Hepatocyte (in vitro differentiated cells): ENCODE measurements around the gene TTLL4. TPM values are rescaled to one million over a fixed set of nuclear protein-coding genes. Genes with fewer than 3 reads are reported as not detected.

ENCODE experiments used
- DNase-seq: peaks from one replicate; pipeline ENCODE4 v3.0.0-alpha.2; 2016; ENCODE audit warnings: low spot score
- H2AFZ ChIP-seq: fragments of 200-600 bp; sonication (generic); 2 replicates; pipeline ENCODE4 v1.6.0; 2016; ENCODE audit warnings: antibody characterized with exemption, mild to moderate bottlenecking
- H3K27ac ChIP-seq: fragments of 200-600 bp; sonication (generic); 2 replicates; pipeline ENCODE4 v1.5.1; 2016; ENCODE audit warnings: mild to moderate bottlenecking
- H3K27me3 ChIP-seq: fragments of 200-600 bp; sonication (generic); 2 replicates; pipeline ENCODE4 v1.6.1; 2016
- H3K36me3 ChIP-seq: fragments of 200-600 bp; sonication (generic); replicated peaks from 2 replicates; pipeline ENCODE4 v1.5.1; 2016; ENCODE audit warnings: low read depth; ENCODE audit not compliant: insufficient read depth
- H3K4me1 ChIP-seq: fragments of 200-600 bp; sonication (generic); 2 replicates; pipeline ENCODE4 v1.5.1; 2016; ENCODE audit warnings: mild to moderate bottlenecking, moderate library complexity; ENCODE audit not compliant: insufficient read depth
- H3K4me2 ChIP-seq: fragments of 200-600 bp; sonication (generic); 2 replicates; pipeline ENCODE4 v1.6.0; 2016
- H3K4me3 ChIP-seq: fragments of 200-600 bp; sonication (generic); 2 replicates; pipeline ENCODE4 v1.5.1; 2016; ENCODE audit warnings: mild to moderate bottlenecking
- H3K79me2 ChIP-seq: fragments of 200-600 bp; sonication (generic); 2 replicates; pipeline ENCODE4 v1.6.0; 2017; ENCODE audit warnings: mild to moderate bottlenecking
- H3K9me2 ChIP-seq: fragments of 200-600 bp; sonication (generic); replicated peaks from 2 replicates; pipeline ENCODE4 v1.6.0; 2017; ENCODE audit warnings: mild to moderate bottlenecking; ENCODE audit not compliant: insufficient read depth
- H3K9me3 ChIP-seq: fragments of 200-600 bp; sonication (generic); 2 replicates; pipeline ENCODE4 v1.5.1; 2016; ENCODE audit warnings: low read depth, mild to moderate bottlenecking
- H4K20me1 ChIP-seq: fragments of 200-600 bp; sonication (generic); 2 replicates; pipeline ENCODE4 v1.6.0; 2016; ENCODE audit warnings: mild to moderate bottlenecking; ENCODE audit not compliant: insufficient read depth, poor library complexity, severe bottlenecking
- EZH2 ChIP-seq: fragments of 200-600 bp; sonication (generic); IDR thresholded peaks from 2 replicates; pipeline ENCODE4 v1.6.1; 2016; ENCODE audit warnings: antibody characterized with exemption, mild to moderate bottlenecking, borderline replicate concordance
- EZH2phosphoT487 ChIP-seq: fragments of 200-600 bp; sonication (generic); IDR thresholded peaks from one replicate; pipeline ENCODE4 v1.6.1; 2018; ENCODE audit warnings: antibody characterized with exemption, mild to moderate bottlenecking, low read depth, moderate library complexity; ENCODE audit not compliant: unreplicated experiment, severe bottlenecking
- WGBS: methylation state at CpG from one replicate; pipeline ENCODE4 v1.1.6; 2016; ENCODE audit warnings: low lambda C conversion rate; ENCODE audit errors: missing lambda C conversion rate; 5-methylcytosine and 5-hydroxymethylcytosine counted together
- polyA plus RNA-seq: library from polyadenylated mRNA; unstranded; fragments of >200 nt; fragmentation: Nextera tagmentation; extraction: Ambion mirVana; gene quantifications from 2 replicates; pipeline ENCODE4 v1.2.1, GENCODE V29; 2016
- total RNA-seq: library from RNA; depleted of rRNA; stranded (reverse); fragments of >200 nt; gene quantifications from 2 replicates; pipeline ENCODE4 v1.2.3, GENCODE V29; 2014
- TF ChIP-seq, protein P1 (sequence below): fragments of 200-600 bp; sonication (generic); IDR thresholded peaks from 2 replicates; pipeline ENCODE4 v1.5.1; 2016; ENCODE audit warnings: antibody characterized with exemption, mild to moderate bottlenecking; ENCODE audit not compliant: poor library complexity

Gene TTLL4
- total and polyA plus RNA-seq, 2 experiments from 2014 or later = 18.2 to 23.7 TPM

DNA sequence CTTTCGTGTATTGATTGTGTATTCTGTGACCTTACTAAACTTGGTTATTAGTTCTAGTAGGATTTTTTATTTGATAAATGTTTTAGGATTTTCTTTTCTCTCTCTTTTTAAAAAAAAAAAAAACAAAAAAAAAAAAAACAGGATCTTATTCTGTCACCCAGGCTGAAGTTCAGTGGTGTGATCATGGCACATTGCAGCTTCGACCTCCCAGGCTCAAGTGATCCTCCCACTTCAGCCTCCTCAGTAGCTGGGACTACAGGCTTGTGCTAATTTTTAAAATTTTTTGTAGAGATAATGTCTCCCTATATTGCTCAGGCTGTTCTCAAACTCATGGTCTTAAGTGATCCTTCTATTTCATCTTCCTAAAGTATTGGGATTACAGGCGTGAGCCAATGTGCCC is 19.0 kb downstream of the TTLL4 start:
- 94% methylated on average over 3 of the region's 3 CpGs for WGBS
- no peaks in the 10 kb centered on the region for H4K20me1 ChIP-seq
- H2AFZ ChIP-seq = no peak overlapping the region
- no peaks in the 10 kb centered on the region for H3K9me2 ChIP-seq
- DNase-seq = no peak
- H3K4me3 ChIP-seq = no peak overlapping the region
- no peaks in the 10 kb centered on the region for H3K36me3 ChIP-seq
- H3K27ac ChIP-seq = no peak overlapping the region
- no peaks in the 10 kb centered on the region for H3K27me3 ChIP-seq
- H3K4me2 ChIP-seq = no peak overlapping the region
- peaks cover 3% of the 10 kb centered on the region for H3K9me3 ChIP-seq
- peaks cover 20% of the 10 kb centered on the region for H3K4me1 ChIP-seq
- TF ChIP-seq EZH2phosphoT487 = no peak
- TF ChIP-seq EZH2 = no peak
- TF ChIP-seq, protein P1, sequence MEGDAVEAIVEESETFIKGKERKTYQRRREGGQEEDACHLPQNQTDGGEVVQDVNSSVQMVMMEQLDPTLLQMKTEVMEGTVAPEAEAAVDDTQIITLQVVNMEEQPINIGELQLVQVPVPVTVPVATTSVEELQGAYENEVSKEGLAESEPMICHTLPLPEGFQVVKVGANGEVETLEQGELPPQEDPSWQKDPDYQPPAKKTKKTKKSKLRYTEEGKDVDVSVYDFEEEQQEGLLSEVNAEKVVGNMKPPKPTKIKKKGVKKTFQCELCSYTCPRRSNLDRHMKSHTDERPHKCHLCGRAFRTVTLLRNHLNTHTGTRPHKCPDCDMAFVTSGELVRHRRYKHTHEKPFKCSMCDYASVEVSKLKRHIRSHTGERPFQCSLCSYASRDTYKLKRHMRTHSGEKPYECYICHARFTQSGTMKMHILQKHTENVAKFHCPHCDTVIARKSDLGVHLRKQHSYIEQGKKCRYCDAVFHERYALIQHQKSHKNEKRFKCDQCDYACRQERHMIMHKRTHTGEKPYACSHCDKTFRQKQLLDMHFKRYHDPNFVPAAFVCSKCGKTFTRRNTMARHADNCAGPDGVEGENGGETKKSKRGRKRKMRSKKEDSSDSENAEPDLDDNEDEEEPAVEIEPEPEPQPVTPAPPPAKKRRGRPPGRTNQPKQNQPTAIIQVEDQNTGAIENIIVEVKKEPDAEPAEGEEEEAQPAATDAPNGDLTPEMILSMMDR = no peak
- H3K79me2 ChIP-seq = peaks cover 65% of the 10 kb centered on the region

DNA sequence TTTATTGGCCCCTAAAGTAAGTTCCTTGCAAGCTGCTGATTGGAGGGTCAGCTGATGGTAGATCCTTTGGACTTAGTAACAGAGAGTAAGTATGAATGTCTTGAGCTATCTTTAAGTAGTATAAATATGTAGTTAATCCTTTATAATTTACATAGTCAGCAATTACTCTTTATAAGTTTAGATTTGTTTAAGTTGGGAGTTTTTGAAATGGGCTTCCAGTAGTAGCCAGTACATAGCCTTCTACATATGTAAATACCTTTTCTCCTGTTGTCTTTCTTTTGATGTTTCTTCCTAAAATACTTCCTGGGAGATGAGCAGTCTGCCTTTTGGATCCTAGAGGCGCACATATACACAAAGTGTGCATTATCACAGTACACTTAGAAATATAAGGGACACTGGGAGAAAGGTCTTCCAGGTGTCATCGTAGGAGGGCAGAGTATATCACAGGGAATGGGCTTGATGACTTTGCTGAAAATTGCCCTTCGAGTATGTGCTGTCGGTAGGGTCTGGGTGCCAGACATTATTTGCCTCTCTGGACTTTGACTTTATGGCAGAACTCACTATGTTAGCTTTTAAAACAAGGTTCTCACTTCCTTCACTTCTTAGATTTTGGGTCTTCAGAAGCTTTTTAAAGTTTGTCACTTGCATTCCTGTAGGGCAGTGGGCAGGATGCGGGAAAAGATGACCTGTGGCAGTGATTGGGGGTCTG is 21.6 kb downstream of the TTLL4 start:
- Histone ChIP-seq H3K27me3 (no peaks in the 10 kb centered on the region), H2AFZ (no peak overlapping the region), H3K9me3 (no peaks in the 10 kb centered on the region), H3K36me3 (no peaks in the 10 kb centered on the region), H3K4me1 (peaks cover 20% of the 10 kb centered on the region), H3K4me3 (no peak overlapping the region), H3K79me2 (peaks cover 58% of the 10 kb centered on the region), H3K9me2 (no peaks in the 10 kb centered on the region), H3K27ac (peak overlapping the region; percentile 86), H4K20me1 (no peaks in the 10 kb centered on the region), H3K4me2 (peak overlapping the region; percentile 7)
- no peak for TF ChIP-seq EZH2phosphoT487
- TF ChIP-seq, protein P1 = no peak
- TF ChIP-seq EZH2 = no peak
- no peak for DNase-seq
- WGBS = 82% methylated on average over 5 of the region's 5 CpGs

DNA sequence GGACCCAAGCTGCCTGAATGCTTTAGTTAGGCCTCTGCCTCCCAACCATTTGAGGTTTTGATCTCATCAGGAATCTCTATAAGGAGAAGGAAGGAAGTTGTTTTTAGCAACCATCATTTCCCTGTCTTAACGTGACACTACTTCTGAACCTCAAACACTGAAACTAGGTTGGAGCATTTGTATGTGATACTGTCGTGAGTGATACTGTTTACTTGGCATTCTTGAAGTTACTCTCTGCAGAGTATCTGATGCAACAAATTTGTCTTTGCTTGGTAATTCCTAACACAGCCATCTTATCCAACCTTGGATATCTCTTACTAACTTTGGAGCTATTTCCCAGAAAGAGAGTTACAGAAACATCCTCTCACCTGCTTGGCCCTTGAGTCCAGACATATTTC is 22.1 kb downstream of the TTLL4 start:
- DNase-seq = no peak
- 81% methylated on average over 2 of the region's 2 CpGs for WGBS

More for the DNA sequence above, 22.1 kb downstream of the TTLL4 start:
- Histone ChIP-seq H3K27me3 (no peaks in the 10 kb centered on the region), H3K9me2 (no peaks in the 10 kb centered on the region), H3K27ac (peak overlapping the region; percentile 86), H3K79me2 (peaks cover 52% of the 10 kb centered on the region), H3K4me1 (peaks cover 20% of the 10 kb centered on the region), H3K4me3 (no peak overlapping the region), H3K4me2 (peak overlapping the region; percentile 7), H4K20me1 (no peaks in the 10 kb centered on the region), H3K36me3 (no peaks in the 10 kb centered on the region), H3K9me3 (no peaks in the 10 kb centered on the region), H2AFZ (no peak overlapping the region)
- TF ChIP-seq, protein P1 = no peak
- TF ChIP-seq EZH2 (no peak), EZH2phosphoT487 (no peak)
